HCT116 (cell line): ENCODE results near the gene DAO.

ENCODE experiments used
- CEBPB ChIP-seq: IDR thresholded peaks from 2 replicates; pipeline ENCODE4 v1.6.1; 2012; ENCODE audit warnings: low read depth
- EZH2 ChIP-seq: fragments of 200-600 bp; sonication (generic); IDR thresholded peaks from 2 replicates; pipeline ENCODE4 v1.6.1; 2017; ENCODE audit warnings: antibody characterized with exemption, mixed run types
- TCF7L2 ChIP-seq: IDR thresholded peaks from 2 replicates; pipeline ENCODE4 v1.7.0; 2011; ENCODE audit warnings: borderline replicate concordance, inconsistent platforms; ENCODE audit not compliant: insufficient read depth, insufficient read length; ENCODE audit errors: extremely low read depth
- TF ChIP-seq, protein P1 (sequence below), 3 experiments: fragments of 200-600 bp in 1 of 3; sonication (generic) in 1 of 3; IDR thresholded peaks in 2 of 3; conservative IDR thresholded peaks in 1 of 3; 2 replicates each; pipeline ENCODE4 v1.5.1; 2012 to 2017; ENCODE audit warnings: low read depth in 2 of 3, low read length in 2 of 3, antibody characterized with exemption in 1 of 3, borderline replicate concordance in 1 of 3, control low read depth in 1 of 3, mild to moderate bottlenecking in 1 of 3, mixed read lengths in 1 of 3, mixed run types in 1 of 3, moderate library complexity in 1 of 3; ENCODE audit not compliant: insufficient read depth in 1 of 3
- TF ChIP-seq, protein P2 (sequence below): IDR thresholded peaks from 2 replicates; pipeline ENCODE4 v1.6.1; 2012; ENCODE audit warnings: low read depth

DNA sequence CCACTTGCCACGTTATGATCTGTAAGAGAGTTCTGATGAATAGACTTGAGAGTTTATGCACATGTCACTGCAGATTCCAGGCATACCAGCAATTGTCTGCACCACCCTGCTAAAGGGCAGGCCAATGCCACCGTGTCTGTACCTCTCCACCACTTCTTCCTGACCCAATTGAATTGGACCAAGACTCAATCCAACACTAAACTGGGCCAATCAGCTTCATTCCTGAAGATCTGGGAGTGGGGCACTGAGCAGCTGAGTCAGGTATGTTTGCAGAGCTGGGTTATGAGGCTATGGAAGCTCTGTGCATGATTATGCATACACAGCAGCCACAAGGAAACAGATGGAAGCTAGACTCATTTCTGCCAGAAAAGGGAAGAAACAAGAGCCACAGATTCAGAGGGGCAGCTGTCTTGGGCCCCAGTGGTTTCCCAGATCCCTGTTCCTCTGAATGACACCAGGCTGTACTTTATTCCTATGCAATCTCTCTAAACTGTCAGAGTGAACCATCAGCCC is 28.0 kb downstream of the DAO start:
- TF ChIP-seq, protein P1, sequence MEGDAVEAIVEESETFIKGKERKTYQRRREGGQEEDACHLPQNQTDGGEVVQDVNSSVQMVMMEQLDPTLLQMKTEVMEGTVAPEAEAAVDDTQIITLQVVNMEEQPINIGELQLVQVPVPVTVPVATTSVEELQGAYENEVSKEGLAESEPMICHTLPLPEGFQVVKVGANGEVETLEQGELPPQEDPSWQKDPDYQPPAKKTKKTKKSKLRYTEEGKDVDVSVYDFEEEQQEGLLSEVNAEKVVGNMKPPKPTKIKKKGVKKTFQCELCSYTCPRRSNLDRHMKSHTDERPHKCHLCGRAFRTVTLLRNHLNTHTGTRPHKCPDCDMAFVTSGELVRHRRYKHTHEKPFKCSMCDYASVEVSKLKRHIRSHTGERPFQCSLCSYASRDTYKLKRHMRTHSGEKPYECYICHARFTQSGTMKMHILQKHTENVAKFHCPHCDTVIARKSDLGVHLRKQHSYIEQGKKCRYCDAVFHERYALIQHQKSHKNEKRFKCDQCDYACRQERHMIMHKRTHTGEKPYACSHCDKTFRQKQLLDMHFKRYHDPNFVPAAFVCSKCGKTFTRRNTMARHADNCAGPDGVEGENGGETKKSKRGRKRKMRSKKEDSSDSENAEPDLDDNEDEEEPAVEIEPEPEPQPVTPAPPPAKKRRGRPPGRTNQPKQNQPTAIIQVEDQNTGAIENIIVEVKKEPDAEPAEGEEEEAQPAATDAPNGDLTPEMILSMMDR (IDR thresholded peaks at IDR 0.05 in 2 of 3, conservative IDR thresholded peaks at IDR 0.05 in 1 of 3; ENCODE audit: borderline replicate concordance in 1 of 3, insufficient read depth in 1 of 3, low read depth in 2 of 3, low read length in 2 of 3), result no peak
- TF ChIP-seq EZH2, result no peak
- no peak for TF ChIP-seq CEBPB
- TF ChIP-seq, protein P2, sequence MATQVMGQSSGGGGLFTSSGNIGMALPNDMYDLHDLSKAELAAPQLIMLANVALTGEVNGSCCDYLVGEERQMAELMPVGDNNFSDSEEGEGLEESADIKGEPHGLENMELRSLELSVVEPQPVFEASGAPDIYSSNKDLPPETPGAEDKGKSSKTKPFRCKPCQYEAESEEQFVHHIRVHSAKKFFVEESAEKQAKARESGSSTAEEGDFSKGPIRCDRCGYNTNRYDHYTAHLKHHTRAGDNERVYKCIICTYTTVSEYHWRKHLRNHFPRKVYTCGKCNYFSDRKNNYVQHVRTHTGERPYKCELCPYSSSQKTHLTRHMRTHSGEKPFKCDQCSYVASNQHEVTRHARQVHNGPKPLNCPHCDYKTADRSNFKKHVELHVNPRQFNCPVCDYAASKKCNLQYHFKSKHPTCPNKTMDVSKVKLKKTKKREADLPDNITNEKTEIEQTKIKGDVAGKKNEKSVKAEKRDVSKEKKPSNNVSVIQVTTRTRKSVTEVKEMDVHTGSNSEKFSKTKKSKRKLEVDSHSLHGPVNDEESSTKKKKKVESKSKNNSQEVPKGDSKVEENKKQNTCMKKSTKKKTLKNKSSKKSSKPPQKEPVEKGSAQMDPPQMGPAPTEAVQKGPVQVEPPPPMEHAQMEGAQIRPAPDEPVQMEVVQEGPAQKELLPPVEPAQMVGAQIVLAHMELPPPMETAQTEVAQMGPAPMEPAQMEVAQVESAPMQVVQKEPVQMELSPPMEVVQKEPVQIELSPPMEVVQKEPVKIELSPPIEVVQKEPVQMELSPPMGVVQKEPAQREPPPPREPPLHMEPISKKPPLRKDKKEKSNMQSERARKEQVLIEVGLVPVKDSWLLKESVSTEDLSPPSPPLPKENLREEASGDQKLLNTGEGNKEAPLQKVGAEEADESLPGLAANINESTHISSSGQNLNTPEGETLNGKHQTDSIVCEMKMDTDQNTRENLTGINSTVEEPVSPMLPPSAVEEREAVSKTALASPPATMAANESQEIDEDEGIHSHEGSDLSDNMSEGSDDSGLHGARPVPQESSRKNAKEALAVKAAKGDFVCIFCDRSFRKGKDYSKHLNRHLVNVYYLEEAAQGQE, result no peak
- TF ChIP-seq TCF7L2, result no peak
